OCI-LY1 (cell line): ENCODE measurements around the gene PVALEF.

ENCODE experiments used
- EZH2 ChIP-seq: fragments of 200-600 bp; sonication (generic), shearing (Covaris generic); IDR thresholded peaks from 2 replicates; pipeline ENCODE4 v1.8.0; 2017; ENCODE audit warnings: borderline replicate concordance, mixed run types, mild to moderate bottlenecking, antibody characterized with exemption, low read length, moderate library complexity, mixed read lengths
- TF ChIP-seq, protein P1 (sequence below): fragments of 200-600 bp; sonication (generic), shearing (Covaris generic); IDR thresholded peaks from 2 replicates; pipeline ENCODE4 v1.5.1; 2017; ENCODE audit warnings: mild to moderate bottlenecking, antibody characterized with exemption, low read length, moderate library complexity, mixed read lengths

GRCh38 chr17:81181811-81182185 lies 16.5 kb downstream of the PVALEF start:
- TF ChIP-seq, protein P1, sequence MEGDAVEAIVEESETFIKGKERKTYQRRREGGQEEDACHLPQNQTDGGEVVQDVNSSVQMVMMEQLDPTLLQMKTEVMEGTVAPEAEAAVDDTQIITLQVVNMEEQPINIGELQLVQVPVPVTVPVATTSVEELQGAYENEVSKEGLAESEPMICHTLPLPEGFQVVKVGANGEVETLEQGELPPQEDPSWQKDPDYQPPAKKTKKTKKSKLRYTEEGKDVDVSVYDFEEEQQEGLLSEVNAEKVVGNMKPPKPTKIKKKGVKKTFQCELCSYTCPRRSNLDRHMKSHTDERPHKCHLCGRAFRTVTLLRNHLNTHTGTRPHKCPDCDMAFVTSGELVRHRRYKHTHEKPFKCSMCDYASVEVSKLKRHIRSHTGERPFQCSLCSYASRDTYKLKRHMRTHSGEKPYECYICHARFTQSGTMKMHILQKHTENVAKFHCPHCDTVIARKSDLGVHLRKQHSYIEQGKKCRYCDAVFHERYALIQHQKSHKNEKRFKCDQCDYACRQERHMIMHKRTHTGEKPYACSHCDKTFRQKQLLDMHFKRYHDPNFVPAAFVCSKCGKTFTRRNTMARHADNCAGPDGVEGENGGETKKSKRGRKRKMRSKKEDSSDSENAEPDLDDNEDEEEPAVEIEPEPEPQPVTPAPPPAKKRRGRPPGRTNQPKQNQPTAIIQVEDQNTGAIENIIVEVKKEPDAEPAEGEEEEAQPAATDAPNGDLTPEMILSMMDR = no peak
- no peak for TF ChIP-seq EZH2
